Activated T-cell treated with anti-CD3 and anti-CD28 coated beads, Interleukin-2, amount 50 U/mL, for 72 hours (primary cell): ENCODE data around the gene WDR48. TPM values are rescaled to one million over a fixed set of nuclear protein-coding genes. Genes with fewer than 3 reads are reported as not detected.

Experiments used
- ATAC-seq, 2 donors: fragments of 150-1000 bp; cut with Tn5 transposase; replicated peaks in 1 of 2; 2 replicates each; pipeline ENCODE4 v1.10.0; 2021; ENCODE audit warnings: moderate library complexity in 2 of 2, mild to moderate bottlenecking in 1 of 2
- DNase-seq, 2 donors: peaks; one replicate each; pipeline ENCODE4 v3.0.0; 2021 to 2022; ENCODE audit warnings: mixed read lengths in 1 of 2
- H3K27ac Mint-ChIP-seq: one replicate; pipeline ENCODE4 v1.8.0; 2022; ENCODE audit warnings: mild to moderate bottlenecking, moderate library complexity, mixed read lengths
- H3K27me3 Mint-ChIP-seq: one replicate; pipeline ENCODE4 v1.8.0; 2022; ENCODE audit warnings: low read depth, mixed read lengths
- H3K36me3 Mint-ChIP-seq, 2 donors: one replicate each; pipeline ENCODE4 v1.8.0; 2022; ENCODE audit warnings: mixed read lengths in 2 of 2, mild to moderate bottlenecking in 1 of 2; ENCODE audit not compliant: insufficient read depth in 2 of 2
- H3K4me1 Mint-ChIP-seq: one replicate; pipeline ENCODE4 v1.8.0; 2022; ENCODE audit warnings: low read depth, mixed read lengths
- H3K4me3 Mint-ChIP-seq, 2 donors: one replicate each; pipeline ENCODE4 v1.8.0; 2022; ENCODE audit warnings: mild to moderate bottlenecking in 2 of 2, mixed read lengths in 2 of 2, moderate library complexity in 2 of 2
- H3K9me3 Mint-ChIP-seq, 2 donors: one replicate each; pipeline ENCODE4 v1.8.0; 2022; ENCODE audit warnings: mixed read lengths in 2 of 2
- total RNA-seq, 2 donors: library from RNA; stranded (reverse); gene quantifications; one replicate each; pipeline ENCODE4 v1.2.3, GENCODE V29; 2022

WDR48 gene
- total RNA-seq, 2 donors from 2014 or later = 53.3 to 61.0 TPM

GRCh38 chr3:39099242-39099641 lies 47.4 kb downstream of the WDR48 start:
- ATAC-seq (no peak), DNase-seq (no peak)
- H3K4me3 Mint-ChIP-seq = no peak overlapping the region
- H3K27me3 Mint-ChIP-seq = no peaks in the 10 kb centered on the region
- H3K9me3 Mint-ChIP-seq = no peaks in the 10 kb centered on the region
- no peaks in the 10 kb centered on the region for H3K36me3 Mint-ChIP-seq
- H3K4me1 Mint-ChIP-seq = no peaks in the 10 kb centered on the region
- no peak overlapping the region for H3K27ac Mint-ChIP-seq

GRCh38 chr3:39099738-39100499 lies 48.1 kb downstream of the WDR48 start:
- Mint-ChIP-seq H3K9me3 (no peaks in the 10 kb centered on the region), H3K36me3 (no peaks in the 10 kb centered on the region), H3K27me3 (no peaks in the 10 kb centered on the region), H3K4me3 (no peak overlapping the region), H3K27ac (peak overlapping the region; percentile 24), H3K4me1 (peaks cover 3% of the 10 kb centered on the region)
- no peak for ATAC-seq
- DNase-seq = no peak

DNA sequence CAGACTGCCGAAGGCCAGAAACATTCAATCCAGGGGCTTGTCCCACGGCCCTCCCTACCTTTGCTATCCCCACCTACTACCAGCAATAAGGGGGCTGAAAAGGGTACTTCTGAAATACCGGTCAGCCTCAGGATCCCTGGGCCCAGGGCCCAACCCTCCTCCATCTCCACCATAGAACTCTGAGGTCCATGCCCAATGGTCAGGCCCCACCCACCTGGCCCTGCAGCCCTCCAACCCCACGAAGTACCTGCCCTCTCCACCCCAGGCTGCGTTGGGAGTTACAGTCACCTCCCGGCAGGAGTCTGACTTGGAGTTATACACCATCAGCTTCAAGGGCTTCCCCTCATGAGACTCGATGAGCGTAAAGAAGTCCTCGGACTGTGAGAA lies 48.7 kb downstream of the WDR48 start:
- Mint-ChIP-seq H3K9me3 (no peaks in the 10 kb centered on the region), H3K4me3 (no peak overlapping the region), H3K27me3 (no peaks in the 10 kb centered on the region), H3K27ac (no peak overlapping the region), H3K4me1 (peaks cover 9% of the 10 kb centered on the region), H3K36me3 (no peaks in the 10 kb centered on the region)
- no peak for ATAC-seq
- DNase-seq = no peak

- DNase-seq (peak; percentile 53 to 55), ATAC-seq (peak; percentile 68 to 75)
- no peaks in the 10 kb centered on the region for H3K27me3 Mint-ChIP-seq
- H3K27ac Mint-ChIP-seq = peak overlapping the region; percentile 66
- no peaks in the 10 kb centered on the region for H3K36me3 Mint-ChIP-seq
- H3K4me1 Mint-ChIP-seq = peaks cover 15% of the 10 kb centered on the region
- no peak overlapping the region for H3K4me3 Mint-ChIP-seq
- H3K9me3 Mint-ChIP-seq = no peaks in the 10 kb centered on the region
Measured at GRCh38 chr3:39101022-39101689, 49.3 kb downstream of the WDR48 start.

DNA sequence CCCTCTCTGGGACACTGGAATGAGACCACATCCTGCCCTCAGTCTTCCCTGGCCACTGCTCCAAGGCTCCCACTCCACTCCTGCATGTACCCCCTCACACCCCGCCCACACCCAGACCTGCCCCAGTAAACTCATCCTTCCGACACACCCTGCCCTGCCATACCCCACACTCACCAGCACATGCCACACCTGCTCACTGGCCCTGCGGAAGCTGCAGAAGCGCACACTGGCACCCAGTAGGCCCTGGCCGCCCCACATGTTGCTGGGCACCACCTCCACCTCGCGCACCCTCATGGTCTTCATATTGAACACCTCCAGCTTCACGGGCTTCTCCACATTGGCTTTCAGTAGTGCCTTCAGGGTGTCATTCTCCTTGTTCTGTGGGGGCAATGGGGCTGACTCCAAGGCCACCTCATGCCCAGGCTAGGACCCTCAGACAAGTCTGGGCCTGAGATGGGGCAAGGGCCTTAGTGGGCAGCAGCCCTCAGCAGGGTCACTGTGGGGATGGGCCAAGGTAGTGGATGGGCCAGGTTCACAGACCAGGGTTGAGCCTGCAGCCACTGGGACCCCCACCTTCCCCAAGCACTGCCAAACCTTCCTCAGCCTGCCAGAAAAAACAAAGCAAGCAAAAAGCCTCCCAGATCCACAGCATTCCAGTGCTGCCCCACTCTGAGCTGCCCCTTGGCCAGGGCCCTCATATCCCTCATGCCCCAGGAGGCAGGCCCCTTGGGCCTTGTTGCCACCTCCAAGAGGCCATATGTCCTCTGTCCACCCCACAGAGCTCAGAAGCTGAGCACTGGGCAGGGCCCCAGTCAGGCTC lies 50.9 kb downstream of the WDR48 start:
- H3K4me1 Mint-ChIP-seq = peaks cover 23% of the 10 kb centered on the region
- DNase-seq = no peak
- no peaks in the 10 kb centered on the region for H3K9me3 Mint-ChIP-seq
- H3K27me3 Mint-ChIP-seq = no peaks in the 10 kb centered on the region
- H3K4me3 Mint-ChIP-seq = no peak overlapping the region
- peaks cover 0 to 2% of the 10 kb centered on the region in 2 donors for H3K36me3 Mint-ChIP-seq
- ATAC-seq = no peak
- no peak overlapping the region for H3K27ac Mint-ChIP-seq

GRCh38 chr3:39103324-39103693 lies 51.5 kb downstream of the WDR48 start:
- DNase-seq (no peak), ATAC-seq (no peak)
- Mint-ChIP-seq H3K4me3 (no peak overlapping the region), H3K4me1 (peaks cover 28% of the 10 kb centered on the region), H3K36me3 (peaks cover 0 to 4% of the 10 kb centered on the region in 2 donors), H3K27ac (no peak overlapping the region), H3K27me3 (no peaks in the 10 kb centered on the region), H3K9me3 (no peaks in the 10 kb centered on the region)

DNA sequence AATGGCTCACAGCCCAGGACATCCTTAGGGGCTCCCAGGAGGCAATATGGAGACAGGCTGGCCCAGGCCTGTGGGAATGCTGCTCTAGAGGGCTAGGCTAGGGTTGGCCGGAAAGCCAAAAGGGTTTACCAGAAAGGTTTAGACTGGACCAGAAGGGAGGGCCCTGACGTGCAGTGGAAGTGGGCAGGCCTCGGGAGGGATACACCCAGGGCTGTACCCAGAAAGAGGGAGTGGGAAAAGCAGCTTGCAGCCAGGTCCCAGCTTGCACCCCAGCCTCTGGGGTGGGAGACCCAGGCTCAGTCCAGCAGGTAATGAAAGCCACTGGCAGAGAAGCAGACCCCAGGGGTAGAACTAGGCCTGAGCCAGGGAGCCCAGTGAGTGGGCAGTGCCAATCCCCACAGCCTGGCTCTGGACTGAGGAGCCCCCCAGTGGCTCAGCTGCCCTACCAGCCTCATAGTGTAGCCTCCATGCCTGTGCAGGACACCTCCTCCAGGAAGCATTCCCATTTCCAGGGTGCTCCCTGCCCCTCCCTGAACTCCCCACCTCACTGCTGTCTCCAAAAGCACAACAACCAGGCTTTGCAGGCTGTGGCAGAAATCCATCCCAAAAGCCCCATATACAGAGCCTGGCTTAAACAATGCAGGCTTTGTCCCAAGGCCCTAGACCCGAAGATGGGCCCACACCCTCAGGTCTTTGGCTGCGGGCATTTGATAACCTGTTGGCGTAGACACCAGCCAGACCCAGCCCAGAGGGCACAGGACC lies 52.2 kb downstream of the WDR48 start:
- Mint-ChIP-seq H3K4me1 (peaks cover 35% of the 10 kb centered on the region), H3K4me3 (no peak overlapping the region), H3K27ac (peak overlapping the region; percentile 52), H3K36me3 (peaks cover 0 to 4% of the 10 kb centered on the region in 2 donors), H3K9me3 (no peaks in the 10 kb centered on the region), H3K27me3 (no peaks in the 10 kb centered on the region)
- DNase-seq (no peak), ATAC-seq (no peak)

DNA sequence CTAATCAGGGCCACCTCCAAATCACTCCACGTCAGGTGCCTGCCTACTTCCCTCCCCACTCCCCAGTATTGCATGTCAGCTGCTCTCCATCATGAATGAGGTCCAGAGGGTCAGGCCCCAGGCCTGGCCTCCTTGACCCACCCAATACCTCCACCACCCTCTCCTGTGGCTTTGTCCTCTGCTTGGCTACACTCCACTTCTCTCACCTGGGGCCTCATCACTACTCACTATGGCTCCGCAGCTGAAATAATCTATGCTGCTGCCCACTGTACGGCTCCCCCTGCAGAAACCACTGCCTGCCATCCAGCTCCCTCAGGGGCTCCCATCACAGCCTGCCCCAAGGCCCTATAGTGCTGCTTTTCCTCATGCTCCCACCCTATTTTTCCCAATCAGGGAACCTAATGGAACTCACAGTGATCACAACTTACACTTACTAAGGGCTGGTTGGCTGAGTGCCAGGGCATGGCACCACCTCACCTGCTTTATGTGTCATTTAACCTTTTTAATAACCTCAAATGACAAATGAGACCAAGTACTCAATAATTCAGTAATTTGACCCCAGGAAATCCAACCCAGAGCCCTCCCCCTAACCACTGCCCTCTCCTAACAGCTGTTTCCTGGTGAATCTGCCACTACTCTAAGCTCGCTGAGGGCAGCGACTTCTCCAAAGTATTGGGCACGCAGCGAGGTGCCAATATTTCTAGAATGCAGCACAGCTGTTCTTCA lies 53.3 kb downstream of the WDR48 start:
- DNase-seq (no peak), ATAC-seq (no peak)
- Mint-ChIP-seq H3K27ac (no peak overlapping the region), H3K9me3 (no peaks in the 10 kb centered on the region), H3K27me3 (no peaks in the 10 kb centered on the region), H3K4me3 (no peak overlapping the region), H3K4me1 (peaks cover 37% of the 10 kb centered on the region), H3K36me3 (peaks cover 0 to 4% of the 10 kb centered on the region in 2 donors)

GRCh38 chr3:39105687-39106063 lies 53.9 kb downstream of the WDR48 start:
- H3K4me1 Mint-ChIP-seq = peaks cover 37% of the 10 kb centered on the region
- no peaks in the 10 kb centered on the region for H3K9me3 Mint-ChIP-seq
- peaks cover 0 to 4% of the 10 kb centered on the region in 2 donors for H3K36me3 Mint-ChIP-seq
- no peaks in the 10 kb centered on the region for H3K27me3 Mint-ChIP-seq
- DNase-seq (no peak), ATAC-seq (no peak)
- peak overlapping the region; percentile 85 to 86 for H3K4me3 Mint-ChIP-seq
- H3K27ac Mint-ChIP-seq = peak overlapping the region; percentile 59

DNA sequence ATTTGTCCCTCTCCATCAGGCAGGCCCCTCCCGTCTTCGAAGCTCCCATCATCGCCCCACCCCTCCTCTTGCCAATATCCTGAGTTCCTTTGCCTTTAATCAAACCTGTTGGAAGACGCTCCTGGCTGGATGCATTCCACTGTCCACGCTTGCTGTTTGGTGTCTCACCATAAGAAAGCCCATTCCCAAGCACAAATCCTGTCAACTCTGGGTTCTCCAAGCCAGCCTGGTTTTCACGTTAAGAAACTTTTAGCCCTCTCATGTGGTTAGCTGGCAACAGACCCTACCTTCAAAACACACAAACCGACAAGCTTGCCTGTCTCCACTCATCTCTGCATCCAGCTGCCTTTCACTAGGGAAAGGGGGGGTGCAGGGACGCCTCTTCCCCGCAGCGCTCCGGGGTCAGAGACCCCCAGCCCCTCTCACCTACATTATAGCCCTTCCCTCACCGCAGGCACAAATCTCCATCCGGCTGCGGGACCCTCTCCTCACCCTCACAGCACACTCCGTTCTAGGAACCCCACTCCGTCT lies 54.5 kb downstream of the WDR48 start:
- Mint-ChIP-seq H3K27ac (peak overlapping the region; percentile 59), H3K9me3 (no peaks in the 10 kb centered on the region), H3K4me1 (peaks cover 37% of the 10 kb centered on the region), H3K4me3 (peak overlapping the region; percentile 85 to 86), H3K36me3 (peaks cover 0 to 4% of the 10 kb centered on the region in 2 donors), H3K27me3 (no peaks in the 10 kb centered on the region)
- ATAC-seq (no peak), DNase-seq (no peak)

DNA sequence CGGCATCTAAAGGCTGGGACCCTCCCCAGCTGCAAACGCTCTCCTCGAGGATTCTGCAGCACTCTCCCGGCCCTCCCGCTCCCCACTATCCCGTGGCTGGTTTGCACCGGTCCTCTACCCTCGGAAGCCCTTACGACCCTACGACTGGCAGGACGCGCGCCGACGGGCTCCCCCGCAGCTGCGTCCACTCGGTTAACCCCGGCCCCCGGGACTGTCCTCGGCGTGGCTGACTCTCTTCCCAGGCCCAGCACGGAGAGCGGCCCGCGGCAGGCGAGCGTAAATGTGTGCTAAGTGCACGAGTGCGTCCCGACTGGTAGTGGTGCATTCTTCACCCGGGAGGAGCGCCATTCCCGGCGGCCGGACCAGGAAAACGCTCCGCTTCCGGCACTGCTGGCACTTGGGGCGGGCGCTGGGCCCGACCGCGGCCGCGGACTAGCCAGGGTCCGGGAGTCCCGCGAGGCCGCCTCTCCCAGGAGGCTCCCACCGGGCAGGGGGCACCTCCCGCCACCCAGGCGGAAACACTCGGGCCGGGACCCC lies 55.1 kb downstream of the WDR48 start:
- DNase-seq = peak; percentile 32 to 33
- no peaks in the 10 kb centered on the region for H3K27me3 Mint-ChIP-seq
- ATAC-seq = peak; percentile 28 to 42
- peak overlapping the region; percentile 85 to 86 for H3K4me3 Mint-ChIP-seq
- H3K36me3 Mint-ChIP-seq = peaks cover 0 to 4% of the 10 kb centered on the region in 2 donors
- peak overlapping the region; percentile 28 for H3K27ac Mint-ChIP-seq
- no peaks in the 10 kb centered on the region for H3K9me3 Mint-ChIP-seq
- H3K4me1 Mint-ChIP-seq = peaks cover 37% of the 10 kb centered on the region
